DOHH2 (cell line): ENCODE measurements around the gene EDEM3.

Experiments used
- H3F3A ChIP-seq: fragments of 200-600 bp; sonication (generic), shearing (Covaris generic); 2 replicates; pipeline ENCODE4 v1.6.0; 2016; ENCODE audit warnings: antibody characterized with exemption, mild to moderate bottlenecking; ENCODE audit not compliant: control insufficient read depth, insufficient read depth
- H3K27ac ChIP-seq: fragments of 200-600 bp; sonication (generic); 2 replicates; pipeline ENCODE4 v1.5.1; 2014; ENCODE audit warnings: low read depth, mild to moderate bottlenecking, low read length, moderate library complexity
- H3K27me3 ChIP-seq: fragments of 200-600 bp; sonication (generic); 2 replicates; pipeline ENCODE4 v1.6.1; 2014; ENCODE audit warnings: mild to moderate bottlenecking, low read length, mixed read lengths; ENCODE audit not compliant: control insufficient read depth
- H3K36me3 ChIP-seq: fragments of 200-600 bp; sonication (generic); 2 replicates; pipeline ENCODE4 v1.6.1; 2014; ENCODE audit warnings: mild to moderate bottlenecking, low read length, moderate library complexity, mixed read lengths; ENCODE audit not compliant: control insufficient read depth
- H3K4me1 ChIP-seq: fragments of 200-600 bp; sonication (generic); 2 replicates; pipeline ENCODE4 v1.6.1; 2014; ENCODE audit warnings: mild to moderate bottlenecking, low read length, mixed read lengths; ENCODE audit not compliant: control insufficient read depth
- H3K4me2 ChIP-seq: fragments of 200-600 bp; sonication (generic); 2 replicates; pipeline ENCODE4 v1.6.0; 2014; ENCODE audit warnings: mild to moderate bottlenecking, low read length, moderate library complexity
- H3K4me3 ChIP-seq: fragments of 200-600 bp; sonication (generic); 2 replicates; pipeline ENCODE4 v1.5.1; 2014; ENCODE audit warnings: mild to moderate bottlenecking, low read length, mixed read lengths
- H3K79me2 ChIP-seq: fragments of 200-600 bp; sonication (generic); 2 replicates; pipeline ENCODE4 v1.6.1; 2014; ENCODE audit warnings: mild to moderate bottlenecking, low read length, mixed read lengths; ENCODE audit not compliant: control insufficient read depth
- H3K9me2 ChIP-seq: fragments of 200-600 bp; sonication (generic); replicated peaks from 2 replicates; pipeline ENCODE4 v1.6.1; 2014; ENCODE audit warnings: mild to moderate bottlenecking, low read length, mixed read lengths; ENCODE audit not compliant: control insufficient read depth
- H3K9me3 ChIP-seq: fragments of 200-600 bp; sonication (generic); 2 replicates; pipeline ENCODE4 v1.6.1; 2014; ENCODE audit warnings: antibody characterized with exemption, low read length, mixed read lengths; ENCODE audit not compliant: control insufficient read depth, insufficient read depth
- H4K20me1 ChIP-seq: fragments of 200-600 bp; sonication (generic); 2 replicates; pipeline ENCODE4 v1.6.0; 2014; ENCODE audit warnings: low read depth, mild to moderate bottlenecking, antibody characterized with exemption, low read length, moderate library complexity; ENCODE audit not compliant: control insufficient read depth, insufficient read depth
- CTCF ChIP-seq: fragments of 200-600 bp; sonication (generic); IDR thresholded peaks from one replicate; pipeline ENCODE4 v1.5.1; 2014; ENCODE audit warnings: antibody characterized with exemption, mild to moderate bottlenecking, low read depth, low read length; ENCODE audit not compliant: poor library complexity, severe bottlenecking
- EZH2phosphoT487 ChIP-seq: fragments of 200-600 bp; sonication (generic); IDR thresholded peaks from 2 replicates; pipeline ENCODE4 v1.6.1; 2017; ENCODE audit warnings: borderline replicate concordance, mild to moderate bottlenecking, antibody characterized with exemption, low read length, moderate library complexity, mixed read lengths

EDEM3 gene

GRCh38 chr1:184705271-184705670, 49.4 kb downstream of the EDEM3 start:
- Histone ChIP-seq H3K9me2 (no peaks in the 10 kb centered on the region), H3K27ac (no peak overlapping the region), H4K20me1 (no peaks in the 10 kb centered on the region), H3K4me2 (no peak overlapping the region), H3K79me2 (no peaks in the 10 kb centered on the region), H3K4me1 (no peaks in the 10 kb centered on the region), H3K36me3 (peaks cover 80% of the 10 kb centered on the region), H3F3A (no peaks in the 10 kb centered on the region), H3K4me3 (no peak overlapping the region), H3K9me3 (no peaks in the 10 kb centered on the region), H3K27me3 (no peaks in the 10 kb centered on the region)
- TF ChIP-seq CTCF = no peak

- Histone ChIP-seq H4K20me1 (no peaks in the 10 kb centered on the region), H3K27me3 (no peaks in the 10 kb centered on the region), H3K27ac (no peak overlapping the region), H3K79me2 (no peaks in the 10 kb centered on the region), H3K9me2 (no peaks in the 10 kb centered on the region), H3K4me1 (no peaks in the 10 kb centered on the region), H3K4me3 (no peak overlapping the region), H3K9me3 (no peaks in the 10 kb centered on the region), H3K4me2 (no peak overlapping the region), H3F3A (no peaks in the 10 kb centered on the region), H3K36me3 (peaks cover 68% of the 10 kb centered on the region)
- TF ChIP-seq EZH2phosphoT487 (no peak), CTCF (no peak)
Measured at GRCh38 chr1:184701816-184702215, 52.8 kb downstream of the EDEM3 start.

- Histone ChIP-seq H3K4me2 (no peak overlapping the region), H3K27ac (no peak overlapping the region), H3K9me2 (no peaks in the 10 kb centered on the region), H3K79me2 (no peaks in the 10 kb centered on the region), H4K20me1 (no peaks in the 10 kb centered on the region), H3K27me3 (no peaks in the 10 kb centered on the region), H3K4me3 (no peak overlapping the region), H3F3A (no peaks in the 10 kb centered on the region), H3K4me1 (peaks cover 14% of the 10 kb centered on the region), H3K9me3 (no peaks in the 10 kb centered on the region), H3K36me3 (peaks cover 69% of the 10 kb centered on the region)
- TF ChIP-seq CTCF (no peak), EZH2phosphoT487 (no peak)
Measured at GRCh38 chr1:184698969-184699368, 55.7 kb downstream of the EDEM3 start.

- Histone ChIP-seq H4K20me1 (no peaks in the 10 kb centered on the region), H3K4me3 (no peak overlapping the region), H3K9me2 (no peaks in the 10 kb centered on the region), H3F3A (no peaks in the 10 kb centered on the region), H3K27me3 (no peaks in the 10 kb centered on the region), H3K4me2 (no peak overlapping the region), H3K36me3 (peaks cover 69% of the 10 kb centered on the region), H3K79me2 (no peaks in the 10 kb centered on the region), H3K9me3 (no peaks in the 10 kb centered on the region), H3K4me1 (peaks cover 14% of the 10 kb centered on the region), H3K27ac (no peak overlapping the region)
- no peak for TF ChIP-seq CTCF
- TF ChIP-seq EZH2phosphoT487 = no peak
Measured at GRCh38 chr1:184698016-184698415, 56.6 kb downstream of the EDEM3 start.
